Measurements from ENCODE around the gene ZNF507.

DNA sequence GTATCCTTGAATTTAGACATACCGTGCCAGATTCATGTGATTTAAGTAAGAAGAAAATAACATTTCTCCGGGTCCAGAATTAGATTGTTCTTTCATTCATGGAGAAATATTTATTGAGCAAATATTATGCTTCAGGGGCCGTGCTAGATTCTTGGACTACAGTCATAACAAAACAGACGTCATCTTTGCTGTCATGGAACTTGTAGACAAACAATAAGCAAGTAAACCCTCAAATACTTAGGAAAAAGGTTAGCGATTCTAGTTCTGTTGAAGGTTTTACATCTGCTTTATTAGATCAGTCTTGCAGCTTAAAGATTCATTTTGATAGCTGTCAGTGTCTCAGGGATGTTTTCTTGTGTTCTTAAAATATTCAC lies 16.9 kb downstream of the ZNF507 start:
- no peak for TF ChIP-seq LEF1 (IDR thresholded peaks at IDR 0.05; ENCODE audit: borderline replicate concordance)
- TF ChIP-seq ZNF384 (IDR thresholded peaks at IDR 0.05): no peak
- TF ChIP-seq FOXM1 (IDR thresholded peaks at IDR 0.05; ENCODE audit: borderline replicate concordance): no peak
- TF ChIP-seq FOXK2 (IDR thresholded peaks at IDR 0.05): no peak
- no peak for TF ChIP-seq HDGF (IDR thresholded peaks at IDR 0.05; ENCODE audit: borderline replicate concordance)
- TF ChIP-seq, protein P1, sequence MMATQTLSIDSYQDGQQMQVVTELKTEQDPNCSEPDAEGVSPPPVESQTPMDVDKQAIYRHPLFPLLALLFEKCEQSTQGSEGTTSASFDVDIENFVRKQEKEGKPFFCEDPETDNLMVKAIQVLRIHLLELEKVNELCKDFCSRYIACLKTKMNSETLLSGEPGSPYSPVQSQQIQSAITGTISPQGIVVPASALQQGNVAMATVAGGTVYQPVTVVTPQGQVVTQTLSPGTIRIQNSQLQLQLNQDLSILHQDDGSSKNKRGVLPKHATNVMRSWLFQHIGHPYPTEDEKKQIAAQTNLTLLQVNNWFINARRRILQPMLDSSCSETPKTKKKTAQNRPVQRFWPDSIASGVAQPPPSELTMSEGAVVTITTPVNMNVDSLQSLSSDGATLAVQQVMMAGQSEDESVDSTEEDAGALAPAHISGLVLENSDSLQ (IDR thresholded peaks at IDR 0.05): no peak
- TF ChIP-seq BHLHE40 (IDR thresholded peaks at IDR 0.05; ENCODE audit: borderline replicate concordance): no peak
- TF ChIP-seq SP1 (IDR thresholded peaks at IDR 0.05): no peak
- no peak for TF ChIP-seq SUZ12 (IDR thresholded peaks at IDR 0.05)
- no peak for TF ChIP-seq TARDBP (IDR thresholded peaks at IDR 0.05)
- TF ChIP-seq ELF4 (IDR thresholded peaks at IDR 0.05): no peak
- no peak for TF ChIP-seq NFRKB (IDR thresholded peaks at IDR 0.05)
- no peak for TF ChIP-seq ARNT (IDR thresholded peaks at IDR 0.05)
- TF ChIP-seq FOXA1 (IDR thresholded peaks at IDR 0.05): no peak

Data from HEK293T (cell line).